HG03108 (cell line): Measurements from ENCODE around the gene CAVIN1.
"Not testable (repeated sequence)": the region's sequence is repeated elsewhere in the genome, so short reads cannot be mapped to it uniquely, and the experiment has no call there.

Experiments used
- ATAC-seq: cut with Tn5 transposase; IDR thresholded peaks from one replicate; pipeline ENCODE4 v1.9.1; 2021; ENCODE audit warnings: moderate library complexity; ENCODE audit not compliant: unreplicated experiment

CAVIN1 gene

DNA sequence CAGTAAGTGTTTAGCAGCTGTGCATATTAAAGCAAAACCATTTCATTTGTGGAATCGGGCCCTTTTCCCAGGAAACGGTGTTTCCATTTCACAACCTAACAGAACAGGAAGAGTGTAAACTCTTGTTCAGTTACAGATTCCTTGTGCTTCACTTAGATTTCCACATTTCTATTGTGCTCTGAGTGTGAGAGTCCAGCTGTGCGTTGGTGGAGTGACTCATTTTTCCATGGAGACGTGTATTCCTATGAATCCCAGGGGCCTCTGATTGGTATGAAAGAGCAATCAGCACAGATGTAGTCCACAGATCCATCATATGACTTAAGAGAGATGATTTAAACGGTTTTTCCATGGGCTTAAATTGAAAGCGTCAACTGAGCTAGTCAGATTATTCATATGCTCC, 13.3 kb upstream of the CAVIN1 start:
- no peak for ATAC-seq

DNA sequence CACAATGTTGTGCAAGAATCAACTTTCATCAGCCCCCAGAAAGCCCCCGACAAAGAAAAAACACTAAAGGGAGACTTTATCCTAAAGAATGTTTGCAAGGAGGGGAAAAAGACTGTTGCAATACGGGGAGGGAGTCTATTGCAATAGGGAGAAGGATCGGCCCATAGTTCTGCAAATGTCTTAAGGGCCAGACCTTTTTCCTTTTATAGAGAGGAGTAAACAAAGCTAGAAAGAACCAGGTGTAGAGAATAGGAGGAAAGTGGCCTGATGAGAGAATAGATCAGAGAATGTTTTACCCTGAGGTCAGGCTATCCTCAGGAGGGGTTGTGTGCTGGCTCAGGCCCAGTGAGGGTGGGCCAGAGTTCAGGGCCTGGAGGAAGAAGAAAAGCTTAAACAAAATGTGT, 8.7 kb upstream of the CAVIN1 start:
- ATAC-seq: no peak

DNA sequence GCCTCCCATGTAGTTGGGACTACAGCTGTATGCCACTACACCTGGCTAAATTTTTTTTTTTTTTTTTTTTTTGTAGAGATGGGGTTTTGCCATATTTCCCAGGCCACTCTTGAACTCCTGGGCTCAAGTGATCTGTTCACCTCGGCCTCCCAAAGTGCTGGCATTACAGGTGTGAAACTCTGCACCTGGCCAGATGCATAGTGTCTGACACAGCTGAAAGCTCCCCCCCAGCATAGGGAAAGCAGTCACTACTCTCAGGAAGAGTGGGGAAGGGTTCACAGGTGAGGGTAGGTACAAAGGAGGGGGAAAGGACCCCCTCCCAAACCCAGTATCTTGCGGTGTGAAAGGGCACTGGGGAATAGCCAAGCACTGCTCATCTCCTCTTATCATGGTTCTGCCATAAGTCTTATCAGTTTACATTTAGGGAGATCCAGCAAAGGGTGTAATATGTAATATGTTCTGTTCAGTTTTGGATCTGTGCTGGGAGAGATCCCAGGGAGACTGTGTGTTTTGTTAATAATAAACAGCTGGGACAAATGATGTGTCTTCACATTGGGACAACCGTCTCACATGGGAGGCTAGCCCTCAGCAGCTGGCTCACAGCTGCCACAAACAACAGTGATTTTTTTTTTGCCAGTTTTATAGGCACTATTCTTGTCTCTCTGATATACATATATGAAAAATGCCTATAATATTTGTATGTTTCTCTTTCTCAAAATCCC, 6.8 kb upstream of the CAVIN1 start:
- no peak for ATAC-seq

DNA sequence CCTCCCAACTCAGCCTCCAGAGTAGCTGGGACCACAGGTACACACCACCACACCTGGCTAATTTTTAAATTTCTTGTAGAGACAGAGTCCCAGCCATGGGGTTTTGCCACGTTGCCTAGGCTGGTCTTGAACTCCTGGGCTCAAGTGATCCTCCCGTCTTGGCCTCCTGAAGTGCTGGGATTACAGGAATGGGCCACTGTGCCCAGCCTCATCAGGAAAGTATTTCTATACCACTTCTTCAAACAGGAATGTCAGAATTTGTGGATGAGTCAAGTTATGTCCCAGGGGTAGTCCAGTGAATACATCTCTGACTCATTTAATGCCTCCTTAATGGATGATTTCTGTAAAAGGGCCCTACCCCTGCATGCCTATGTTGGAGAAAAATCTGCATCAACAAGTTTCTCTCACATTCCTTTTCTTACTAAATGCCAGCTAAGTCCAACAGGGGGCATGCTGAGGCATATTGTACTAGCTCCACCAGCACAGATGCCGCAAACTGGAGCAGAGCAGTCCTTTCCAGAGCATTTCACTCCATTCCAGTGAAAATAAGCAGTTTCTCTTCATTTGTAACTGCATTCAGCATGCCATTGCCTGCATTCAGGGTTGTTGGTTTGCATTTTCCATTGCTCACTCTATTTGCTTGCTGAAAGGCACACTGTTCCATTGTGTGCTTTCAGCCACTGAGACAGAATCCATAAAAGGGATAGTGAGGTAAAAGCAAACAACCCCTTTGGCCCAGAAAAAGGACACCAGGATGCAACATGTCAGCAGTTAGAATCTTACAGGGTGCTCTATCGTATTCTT, 5.3 kb upstream of the CAVIN1 start:
- ATAC-seq: no peak

DNA sequence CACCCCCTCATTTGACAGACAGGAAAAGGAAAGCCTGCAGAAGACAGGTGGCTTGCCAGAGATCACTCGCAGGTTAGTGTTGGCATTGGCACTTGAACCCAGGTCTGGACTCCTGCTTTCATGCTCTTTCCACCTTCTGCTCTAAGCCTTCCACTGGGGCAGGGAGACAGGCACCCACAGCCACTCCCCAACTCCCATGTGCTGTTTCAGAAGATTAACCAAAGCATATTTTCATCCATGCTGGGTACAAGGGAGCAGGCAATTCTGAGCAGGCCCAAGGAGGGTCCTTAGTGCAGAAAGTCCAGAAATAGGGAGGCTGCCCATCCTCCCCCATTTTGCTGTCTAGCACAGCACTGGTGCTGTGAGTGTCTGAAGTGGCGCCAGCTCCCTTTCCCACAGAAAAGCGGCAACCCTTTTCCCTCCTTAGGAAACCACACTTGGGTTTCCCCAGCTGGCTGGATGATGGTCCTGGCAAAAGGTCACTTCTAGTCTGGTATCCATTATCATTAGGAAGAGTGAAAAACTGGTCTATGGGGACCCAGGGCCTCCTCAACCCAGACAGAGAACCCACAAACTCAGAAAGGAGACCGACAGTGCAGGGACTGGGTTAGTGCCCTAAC, 2.0 kb upstream of the CAVIN1 start:
- ATAC-seq: no peak

DNA sequence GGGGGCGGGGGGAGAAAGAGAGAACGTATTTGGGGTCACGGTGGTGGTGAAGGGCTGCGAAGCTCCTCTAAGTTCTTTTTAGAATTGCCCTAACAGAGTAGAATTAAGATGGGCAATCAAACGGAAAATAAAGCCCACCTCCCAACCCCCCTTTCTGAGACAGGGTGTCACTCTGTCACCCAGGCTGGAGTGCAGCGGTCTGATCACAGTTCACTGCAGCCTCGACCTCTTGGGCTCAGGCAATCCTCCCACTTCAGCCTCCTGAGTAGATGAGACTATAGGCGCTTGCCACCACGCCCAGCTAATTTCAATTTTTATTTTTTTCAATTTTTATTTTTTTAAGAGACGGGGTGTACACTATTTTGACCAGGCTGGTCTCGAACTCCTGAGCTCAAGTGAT, 710 bp upstream of the CAVIN1 start:
- no peak for ATAC-seq

DNA sequence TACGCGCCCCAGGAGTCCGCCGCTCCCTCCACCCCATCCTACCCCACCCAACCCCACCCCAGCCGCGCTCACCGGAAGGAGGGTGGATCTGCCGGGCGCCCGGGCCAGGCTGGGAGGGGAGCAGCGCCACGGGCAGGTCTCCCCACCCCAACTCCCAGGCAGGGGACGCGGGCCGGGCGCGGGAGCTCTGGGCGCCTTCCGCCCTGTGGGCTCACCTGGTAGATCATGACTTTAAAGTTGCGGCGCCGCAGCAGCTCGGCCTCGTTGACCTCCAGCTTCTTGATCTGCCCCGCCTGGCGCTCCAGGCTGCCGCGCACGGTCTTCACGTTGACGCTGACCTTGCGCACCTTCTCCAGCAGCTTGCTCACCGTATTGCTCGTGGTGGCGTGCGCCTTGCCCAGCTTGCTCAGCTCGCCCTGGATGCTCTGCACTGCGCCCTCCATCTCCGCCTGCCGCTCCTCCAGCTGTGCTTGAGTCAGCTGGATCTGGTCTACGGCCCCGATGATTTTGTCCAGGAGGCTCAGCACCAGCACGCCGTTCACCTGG, 571 bp downstream of the CAVIN1 start:
- no peak for ATAC-seq

DNA sequence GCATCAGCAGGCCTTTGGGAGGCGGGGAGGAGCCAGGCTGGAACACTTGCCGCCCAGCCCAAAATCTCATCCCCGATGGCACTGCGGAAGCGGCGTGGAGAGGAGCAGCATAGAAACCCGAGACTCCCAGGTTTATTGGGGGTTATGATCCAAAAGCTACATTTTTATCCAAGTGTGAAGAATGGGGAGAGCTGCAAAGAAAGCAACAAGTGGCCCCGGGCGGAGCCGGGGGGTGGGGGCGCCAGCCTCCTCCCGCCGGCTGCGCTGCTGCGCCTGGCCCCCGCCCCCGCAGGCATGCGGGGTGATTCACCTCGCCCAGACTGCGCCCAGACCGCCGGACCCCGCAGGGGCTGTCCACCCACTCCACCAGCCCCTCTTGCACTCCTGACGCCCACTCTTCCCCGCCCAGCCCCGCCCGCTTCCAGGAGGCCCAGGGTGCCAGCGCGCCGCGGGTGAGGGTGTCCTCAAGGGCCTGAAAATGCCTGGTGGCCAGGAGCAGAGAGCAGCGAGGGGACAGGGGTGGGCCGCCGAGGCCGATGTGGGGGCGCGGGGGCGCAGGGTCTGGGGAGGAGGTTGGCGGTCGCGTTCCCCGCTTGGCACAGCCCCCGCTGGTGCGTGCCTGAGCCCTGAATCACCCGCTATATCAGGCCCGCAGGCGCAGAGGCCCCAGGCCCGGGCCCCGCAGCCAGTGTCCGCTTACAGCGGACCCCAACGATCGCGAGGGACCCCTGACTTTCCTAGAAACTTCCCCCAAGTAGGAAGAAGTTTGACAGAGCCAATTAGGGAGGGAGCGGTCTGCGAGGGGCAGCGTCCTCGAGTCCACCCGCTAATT, 1.3 kb downstream of the CAVIN1 start:
- ATAC-seq: no peak

DNA sequence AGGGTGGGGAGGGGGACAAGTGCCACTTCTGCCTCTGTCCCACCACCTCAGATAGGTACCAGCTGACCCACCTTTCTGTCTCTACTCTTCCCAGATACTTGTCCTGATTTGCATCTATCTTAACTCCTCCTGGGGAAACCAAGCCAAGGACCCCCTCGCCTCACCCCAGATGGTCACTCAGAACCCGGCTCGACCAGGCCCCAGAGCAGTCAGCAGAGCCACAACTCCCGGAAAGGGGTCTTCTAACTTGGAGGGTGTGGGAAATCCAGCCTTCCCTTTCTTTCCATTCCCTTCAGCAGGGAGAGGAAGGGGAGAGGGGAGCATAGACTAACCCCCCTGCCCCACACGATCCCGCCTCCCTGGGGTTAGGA, 1.9 kb downstream of the CAVIN1 start:
- no peak for ATAC-seq

DNA sequence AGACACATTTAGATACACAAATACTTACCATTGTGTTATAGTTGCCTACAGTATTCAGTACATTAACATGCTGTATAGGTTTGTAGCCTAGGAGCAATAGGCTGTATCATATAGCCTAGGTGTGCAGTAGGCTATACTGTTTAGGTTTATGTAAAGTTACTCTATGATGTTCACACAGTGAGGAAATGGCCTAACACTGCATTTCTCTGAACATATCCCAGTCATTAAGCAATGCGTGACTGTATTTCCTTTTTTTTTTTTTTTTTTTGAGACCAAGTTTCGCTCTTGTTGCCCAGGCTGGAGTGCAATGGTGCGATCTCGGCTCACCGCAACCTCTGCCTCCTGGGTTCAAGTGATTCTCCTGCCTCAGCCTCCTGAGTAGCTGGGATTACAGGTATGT, 5.1 kb downstream of the CAVIN1 start:
- not testable (repeated sequence) for ATAC-seq

DNA sequence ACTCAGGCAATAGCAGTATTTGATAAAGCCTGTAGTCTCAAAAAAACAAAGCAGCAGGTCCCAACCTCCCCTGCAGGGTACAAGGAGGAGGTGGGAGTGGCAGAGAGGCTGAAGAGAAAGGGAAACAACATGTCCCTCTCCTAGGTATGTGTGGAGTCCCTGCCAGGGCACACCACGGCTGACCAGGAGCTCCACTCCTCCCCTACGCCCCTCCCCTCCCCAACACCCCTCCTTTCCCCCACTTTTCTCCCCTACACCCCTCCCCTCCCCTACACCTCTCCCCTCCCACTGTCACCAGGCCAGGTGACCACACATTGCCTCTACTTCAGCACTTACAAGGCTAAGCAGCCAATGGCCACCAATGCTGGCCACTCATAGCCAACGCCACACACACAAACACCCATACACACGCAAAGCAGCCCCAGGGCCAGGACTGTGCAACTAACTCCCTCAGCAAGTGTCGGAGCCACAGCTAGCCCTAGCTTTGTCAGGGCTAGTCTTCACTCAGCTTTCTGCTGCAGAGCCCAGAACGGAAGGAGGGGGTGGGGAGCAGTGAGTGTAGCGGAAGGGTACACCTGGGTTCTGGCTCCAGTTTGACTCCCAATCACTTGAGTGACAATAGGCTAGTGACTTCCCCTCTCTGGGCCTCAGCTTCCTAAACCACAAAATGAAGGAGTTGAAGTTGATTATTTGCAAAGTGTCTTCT, 8.2 kb downstream of the CAVIN1 start:
- ATAC-seq: peak; percentile 59

DNA sequence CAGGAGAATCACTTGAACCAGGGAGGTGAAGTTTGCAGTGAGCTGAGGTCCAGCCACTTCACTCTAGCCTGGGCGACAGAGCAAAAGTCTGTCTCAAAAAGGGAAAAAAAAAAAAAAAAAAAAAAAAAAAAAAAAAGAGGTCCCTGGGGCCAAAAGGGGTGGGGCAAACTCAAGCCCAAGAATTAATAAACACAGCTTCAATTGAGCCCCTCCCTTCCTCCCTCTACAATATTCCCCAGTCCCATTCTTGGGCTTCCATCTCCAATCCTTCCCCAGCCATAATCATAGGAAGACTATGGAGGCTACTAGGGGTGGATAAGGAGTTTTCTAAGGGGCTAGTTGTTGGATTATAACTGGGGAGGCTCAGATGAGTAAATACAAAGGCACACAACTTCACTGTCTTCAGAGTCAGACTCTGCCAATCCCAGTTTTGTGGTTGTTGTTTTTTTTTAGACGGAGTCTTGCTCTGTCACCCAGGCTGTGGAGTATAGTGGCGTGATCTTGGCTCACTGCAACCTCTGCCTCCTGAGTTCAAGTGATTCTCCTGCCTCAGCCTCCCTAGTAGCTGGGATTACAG, 9.5 kb downstream of the CAVIN1 start:
- ATAC-seq: no peak

DNA sequence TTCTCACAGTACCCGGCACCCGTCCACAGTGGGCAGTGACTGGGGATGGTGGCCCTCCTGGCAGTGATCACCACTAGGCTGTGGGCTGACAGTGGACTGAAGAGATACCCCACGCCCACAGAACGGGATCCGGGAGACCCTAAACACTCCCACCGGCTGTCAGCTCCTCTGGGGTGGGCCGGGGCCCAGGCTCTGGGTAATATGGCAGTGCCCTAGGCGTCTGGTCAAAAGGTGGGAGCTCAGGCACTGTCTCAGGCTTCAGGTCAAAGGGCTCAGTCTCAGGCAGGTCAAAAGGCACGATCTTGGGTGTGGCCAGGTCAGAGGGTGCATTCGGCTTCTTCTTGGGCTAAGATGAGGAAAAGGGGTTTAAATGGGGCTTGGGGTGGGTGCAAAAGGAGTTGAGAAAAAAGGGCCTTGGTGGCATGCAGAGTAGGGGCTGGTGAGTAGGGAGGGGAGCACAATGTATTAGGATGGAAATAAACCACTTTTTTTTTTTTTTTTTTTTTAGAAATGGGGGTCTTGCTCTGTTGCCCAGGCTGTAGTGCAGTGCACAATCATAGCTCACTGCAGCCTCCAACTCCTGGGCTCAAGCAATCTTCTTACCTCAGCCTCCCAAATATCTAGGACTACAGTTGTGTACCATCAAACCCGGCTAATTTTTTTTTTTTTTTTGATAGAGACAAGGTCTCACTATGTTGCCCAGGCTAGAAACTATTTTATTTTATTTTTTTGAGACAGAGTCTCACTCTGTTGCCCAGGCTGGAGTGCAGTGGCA, 11.0 kb downstream of the CAVIN1 start:
- ATAC-seq: no peak

DNA sequence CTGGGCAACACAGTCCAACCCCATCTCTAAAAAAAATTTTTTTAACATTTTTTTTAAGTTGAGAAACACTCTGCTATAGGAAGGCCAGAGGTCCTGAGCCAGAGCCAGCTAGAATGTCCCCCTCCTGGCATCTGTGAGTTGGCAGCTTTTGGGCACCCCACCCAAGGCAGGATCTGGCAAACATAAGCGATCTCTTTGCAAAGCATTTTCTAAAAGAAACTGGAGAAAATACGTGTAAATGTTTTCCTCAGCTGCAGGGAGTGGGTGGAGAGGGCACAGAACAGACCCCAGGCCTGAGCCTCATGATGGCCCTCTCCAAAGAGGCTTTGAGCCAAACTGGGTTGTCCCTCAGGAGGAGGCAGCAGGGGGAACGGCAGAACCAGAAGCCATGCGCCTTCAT, 11.7 kb downstream of the CAVIN1 start:
- no peak for ATAC-seq

DNA sequence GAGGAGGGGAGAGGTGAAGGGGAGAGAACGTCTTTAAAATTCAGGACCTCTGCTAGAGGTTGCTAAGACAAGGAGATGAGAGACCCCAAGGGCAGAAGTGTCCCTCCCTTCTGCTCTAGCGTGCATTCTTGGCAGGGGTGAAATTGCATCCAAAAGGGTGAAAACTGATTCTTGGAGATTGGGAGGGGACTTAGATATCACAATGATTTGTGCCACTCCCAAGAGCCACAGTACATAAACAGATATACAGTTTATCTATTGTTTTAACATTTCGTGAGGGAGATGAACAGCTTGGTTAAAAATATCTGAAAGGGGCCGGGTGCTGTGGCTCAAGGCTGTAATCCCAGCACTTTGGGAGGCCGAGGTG, 12.8 kb downstream of the CAVIN1 start:
- ATAC-seq: no peak

DNA sequence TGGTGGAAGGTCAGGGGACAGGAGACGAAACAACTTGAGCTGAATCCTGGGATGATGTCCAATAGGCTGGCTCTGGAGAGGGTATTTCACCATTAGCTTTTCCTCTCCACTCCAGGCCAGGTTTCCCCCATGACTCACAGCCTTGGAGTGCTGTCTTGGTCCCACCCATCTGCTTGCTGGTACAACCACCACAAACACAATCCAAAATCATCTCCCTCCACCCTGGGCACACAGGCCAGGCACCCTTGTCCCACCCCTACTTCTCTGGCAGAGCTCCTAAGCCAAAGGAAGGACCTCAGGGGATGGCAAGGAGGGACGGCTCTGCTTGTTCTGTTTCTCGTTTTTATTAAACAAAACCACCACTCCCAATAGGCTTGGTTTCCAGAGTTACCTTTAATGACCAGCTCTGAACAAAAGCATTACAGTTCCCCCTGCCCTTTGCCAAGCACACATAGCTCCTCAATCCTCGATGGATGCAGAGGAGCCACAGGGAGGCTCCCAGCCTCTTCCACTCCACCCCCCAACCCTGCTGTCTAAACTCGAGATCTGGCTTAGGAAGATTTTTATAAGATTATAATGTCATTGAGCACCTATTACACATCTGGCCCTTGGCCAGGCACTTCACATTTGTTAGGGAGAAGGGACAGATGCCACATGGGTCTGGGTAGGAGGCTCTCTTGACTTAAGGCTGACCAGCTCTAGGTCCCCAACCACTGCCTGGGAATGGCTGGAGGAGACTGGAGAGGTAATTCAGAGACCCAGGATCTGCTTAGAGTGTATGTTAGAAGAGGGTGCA, 13.3 kb downstream of the CAVIN1 start:
- ATAC-seq: no peak

DNA sequence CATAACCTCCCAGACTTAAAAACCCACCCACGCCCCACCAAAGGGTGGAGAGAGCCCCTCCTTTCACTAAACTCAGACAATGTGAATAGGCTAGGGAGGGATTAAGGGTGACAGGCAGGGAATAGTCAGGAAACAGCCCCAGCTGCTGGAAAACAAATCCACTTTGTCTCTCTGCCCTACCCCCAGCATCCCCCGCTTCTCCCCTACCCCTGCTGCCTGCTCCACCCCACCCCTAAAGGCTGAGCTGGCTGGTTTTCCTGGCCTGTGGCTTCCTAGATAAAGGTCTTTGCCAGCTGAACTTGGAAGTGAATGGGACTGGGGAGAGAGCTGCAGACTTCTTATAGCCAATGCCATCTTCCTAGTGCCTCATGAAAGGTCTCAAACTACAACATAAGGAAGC, 15.0 kb downstream of the CAVIN1 start:
- ATAC-seq: no peak

DNA sequence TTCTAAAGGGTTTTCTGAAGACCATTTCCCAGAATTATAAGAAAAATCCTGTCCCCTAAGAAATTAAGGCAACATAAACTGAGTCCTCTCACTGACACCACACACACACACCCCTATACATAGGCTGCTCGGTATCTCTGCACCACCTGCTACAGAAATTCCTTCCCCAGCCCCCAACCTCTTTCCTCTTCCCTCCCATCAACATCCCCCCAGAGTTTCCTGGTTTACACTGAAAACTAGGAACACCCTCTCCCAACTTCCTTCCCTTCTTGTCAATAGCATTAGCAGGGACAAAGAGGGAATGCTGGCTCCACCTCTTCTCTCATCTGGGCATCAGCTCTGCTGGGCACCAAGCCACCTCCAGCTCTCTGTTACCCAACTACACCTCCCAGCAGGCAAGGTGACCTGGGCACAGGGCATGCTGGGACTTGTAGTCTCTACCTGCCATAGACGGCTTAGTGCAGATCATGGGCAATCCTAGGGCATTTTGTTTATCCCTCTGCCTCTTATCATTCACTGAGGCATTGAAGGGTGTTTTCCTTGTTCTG, 15.7 kb downstream of the CAVIN1 start:
- ATAC-seq: no peak
